GDM1 (cell line): Measurements from ENCODE around the gene CHMP2A.

Source experiments
- DNase-seq: peaks from one replicate; lab custom pipeline; 2025; lab: John Stamatoyannopoulos, UW

The CHMP2A gene

GRCh38 chr19:58569943-58570670, 15.2 kb upstream of the CHMP2A start:
- DNase-seq, result no peak

- DNase-seq, result no peak
Measured at GRCh38 chr19:58569191-58569942, 14.5 kb upstream of the CHMP2A start.

- no peak for DNase-seq
Measured at GRCh38 chr19:58568453-58569130, 13.7 kb upstream of the CHMP2A start.

GRCh38 chr19:58566989-58567388, 12.1 kb upstream of the CHMP2A start:
- no peak for DNase-seq

- no peak for DNase-seq
Measured at GRCh38 chr19:58563823-58564222, 8.9 kb upstream of the CHMP2A start.

GRCh38 chr19:58563034-58563573, 8.2 kb upstream of the CHMP2A start:
- no peak for DNase-seq

- DNase-seq, result no peak
Measured at GRCh38 chr19:58562122-58563033, 7.5 kb upstream of the CHMP2A start.

- DNase-seq, result no peak
Measured at GRCh38 chr19:58561373-58562121, 6.6 kb upstream of the CHMP2A start.

GRCh38 chr19:58560921-58561320, 6.0 kb upstream of the CHMP2A start:
- DNase-seq, result no peak

- no peak for DNase-seq
Measured at GRCh38 chr19:58560007-58560887, 5.3 kb upstream of the CHMP2A start.

- DNase-seq, result no peak
Measured at GRCh38 chr19:58559275-58560006, 4.5 kb upstream of the CHMP2A start.

GRCh38 chr19:58558623-58559274, 3.8 kb upstream of the CHMP2A start:
- no peak for DNase-seq

- DNase-seq, result no peak
Measured at GRCh38 chr19:58558066-58558622, 3.2 kb upstream of the CHMP2A start, which contains the start of gene UBE2M. TSS of gene UBE2M (minus strand) at chr19:58558611. CDS start at chr19:58558381, 230 bp downstream.

GRCh38 chr19:58557221-58558065, 2.5 kb upstream of the CHMP2A start:
- no peak for DNase-seq

- no peak for DNase-seq
Measured at GRCh38 chr19:58556622-58557220, 1.8 kb upstream of the CHMP2A start.

GRCh38 chr19:58555920-58556621, 1.2 kb upstream of the CHMP2A start:
- DNase-seq, result no peak
